Epithelial cell of umbilical artery (primary cell): ENCODE measurements around the gene SRRM4. TPM values are rescaled to one million over a fixed set of nuclear protein-coding genes. Genes with fewer than 3 reads are reported as not detected.

Source experiments
- total RNA-seq: library from RNA; depleted of rRNA; stranded (reverse); fragments of >200 nt; gene quantifications from 2 replicates; pipeline ENCODE4 v1.2.3, GENCODE V29; 2014

SRRM4 gene, protein sequence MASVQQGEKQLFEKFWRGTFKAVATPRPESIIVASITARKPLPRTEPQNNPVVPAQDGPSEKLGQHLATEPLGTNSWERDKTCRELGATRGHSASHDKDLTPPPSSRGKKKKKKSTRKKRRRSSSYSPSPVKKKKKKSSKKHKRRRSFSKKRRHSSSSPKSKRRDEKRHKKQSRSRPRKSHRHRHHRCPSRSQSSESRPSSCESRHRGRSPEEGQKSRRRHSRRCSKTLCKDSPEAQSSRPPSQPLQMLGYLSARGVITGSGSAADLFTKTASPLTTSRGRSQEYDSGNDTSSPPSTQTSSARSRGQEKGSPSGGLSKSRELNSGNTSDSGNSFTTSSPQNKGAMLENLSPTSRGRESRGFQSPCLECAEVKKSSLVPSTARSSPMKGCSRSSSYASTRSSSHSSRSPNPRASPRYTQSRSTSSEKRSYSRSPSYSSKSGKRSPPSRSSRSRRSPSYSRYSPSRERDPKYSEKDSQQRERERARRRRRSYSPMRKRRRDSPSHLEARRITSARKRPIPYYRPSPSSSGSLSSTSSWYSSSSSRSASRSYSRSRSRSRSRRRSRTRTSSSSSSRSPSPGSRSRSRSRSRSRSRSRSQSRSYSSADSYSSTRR
- total RNA-seq, result not detected in 2 replicates

DNA sequence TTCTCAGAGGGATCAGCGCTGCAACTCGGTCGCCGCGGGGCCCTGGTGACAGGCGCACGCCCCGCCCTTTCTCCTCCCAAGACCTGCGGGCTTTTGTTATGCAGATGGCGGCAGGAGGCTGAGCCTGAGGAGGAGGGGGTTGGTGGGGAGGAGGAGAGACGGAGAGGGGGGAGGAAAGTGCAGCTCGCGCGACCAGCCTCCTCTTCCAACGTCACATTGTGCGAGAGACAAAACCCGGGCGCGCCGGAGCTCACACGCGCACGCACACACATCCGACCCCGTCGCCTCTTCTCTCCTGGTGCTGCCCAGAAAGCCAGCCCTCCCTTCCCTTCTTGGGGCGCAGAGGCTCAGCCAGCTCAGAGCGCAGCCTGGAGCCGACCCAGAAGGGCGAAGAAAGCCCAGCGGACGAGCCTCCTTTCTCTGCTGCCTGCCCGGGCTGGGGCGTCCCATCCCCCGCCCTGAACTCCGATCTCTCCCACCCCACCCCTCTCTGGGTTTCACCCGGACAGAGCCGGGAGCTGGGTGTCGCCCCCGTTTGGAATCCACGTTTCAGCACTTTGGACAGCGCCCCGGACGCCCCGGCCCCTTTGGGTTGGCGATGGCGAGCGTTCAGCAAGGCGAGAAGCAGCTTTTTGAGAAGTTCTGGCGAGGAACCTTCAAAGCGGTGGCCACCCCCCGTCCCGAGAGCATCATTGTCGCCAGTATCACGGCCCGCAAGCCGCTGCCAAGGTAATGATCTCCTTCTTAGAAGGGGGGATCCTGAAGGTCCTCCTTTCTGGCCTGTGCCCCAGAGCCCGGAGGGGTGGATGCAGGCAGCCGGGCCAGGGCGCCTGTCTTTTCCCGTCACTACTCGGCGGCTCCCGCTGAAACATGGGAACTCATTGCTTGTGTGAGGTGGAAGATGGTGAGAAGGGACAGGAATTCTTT lies at the start of gene SRRM4:
Gene SRRM4 (plus strand): TSS at position 257 of the 927 bp plus-strand sequence. CDS start 342 bp downstream, at position 599.

DNA sequence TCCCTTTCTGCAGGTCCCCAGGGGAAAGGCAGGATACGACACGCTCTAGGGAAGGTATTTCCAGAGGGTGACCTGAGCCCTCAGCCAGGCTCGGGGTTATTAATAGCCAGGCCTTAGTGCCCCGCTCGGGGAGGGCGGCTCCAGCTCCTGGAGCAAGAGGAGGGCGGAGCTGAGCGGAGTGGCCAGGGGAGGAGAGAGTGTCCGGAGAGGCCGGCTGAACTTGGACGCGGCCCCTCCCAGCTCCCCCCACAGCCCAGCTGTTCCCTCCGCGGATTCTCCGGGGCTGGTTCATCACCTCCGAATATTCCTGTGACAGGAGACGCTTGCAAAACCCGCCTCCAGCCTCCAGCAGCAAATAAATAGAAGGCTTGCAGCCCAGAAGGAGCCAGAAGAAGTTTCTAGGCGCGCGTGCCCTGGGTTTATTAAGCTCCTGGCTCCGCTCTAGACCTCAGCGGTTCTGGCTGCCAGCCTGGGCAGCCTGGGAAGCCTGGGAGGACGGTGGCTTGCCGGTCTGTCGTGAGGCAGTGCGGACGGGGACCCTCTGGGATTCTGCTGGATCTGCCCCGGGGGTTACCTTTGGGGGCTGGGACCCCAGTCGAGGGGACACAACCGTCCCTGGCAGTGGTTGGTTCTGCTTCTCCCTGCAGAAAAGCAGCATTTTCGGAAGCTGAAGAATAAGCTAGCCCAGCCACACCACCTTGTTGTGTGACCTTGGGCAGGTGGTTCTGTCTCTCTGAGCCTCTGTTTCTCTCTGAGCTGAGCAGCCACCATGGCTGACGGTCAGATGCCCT lies 197.4 kb downstream of the SRRM4 start, which contains the start of gene HSPB8:
Gene HSPB8 (plus strand): TSS at position 388 of the 791 bp plus-strand sequence. CDS start 382 bp downstream, at position 770.

Other genes starting within 250 kb of the SRRM4 start
- under 0.01 and 0.91 TPM in 2 replicates for gene HSPB8, start 197.4 kb downstream of the SRRM4 start, total RNA-seq